Upper lobe of left lung (tissue), 6 donors: ENCODE results near the gene CD46. TPM values are rescaled to one million over a fixed set of nuclear protein-coding genes. Genes with fewer than 3 reads are reported as not detected.
"Not testable (repeated sequence)": the region's sequence is repeated elsewhere in the genome, so short reads cannot be mapped to it uniquely, and the experiment has no call there.

Source experiments
- ATAC-seq, 2 donors: fragments of 200-7000 bp; cut with Tn5 transposase; one replicate each; pipeline ENCODE4 v1.9.1; 2022; ENCODE audit warnings: mild to moderate bottlenecking in 2 of 2, moderate library complexity in 2 of 2; ENCODE audit not compliant: low FRiP score in 2 of 2
- DNase-seq, 2 donors: peaks; one replicate each; pipeline ENCODE4 v3.0.0-alpha.2; 2019 to 2020
- H3K27ac ChIP-seq, 4 donors: fragments of 200-600 bp; sonication (generic); one replicate each; pipeline ENCODE4 v1.5.1; 2016 to 2019
- H3K27me3 ChIP-seq, 4 donors: fragments of 200-600 bp; sonication (generic); one replicate each; pipeline ENCODE4 v1.5.1; 2017 to 2019
- H3K36me3 ChIP-seq, 4 donors: fragments of 200-600 bp; sonication (generic); one replicate each; pipeline ENCODE4 v1.5.1; 2016 to 2019
- H3K4me1 ChIP-seq, 4 donors: fragments of 200-600 bp; sonication (generic); one replicate each; pipeline ENCODE4 v1.5.1; 2018 to 2019
- H3K4me3 ChIP-seq, 4 donors: fragments of 200-600 bp; sonication (generic); one replicate each; pipeline ENCODE4 v1.5.1; 2017 to 2019; ENCODE audit warnings: mild to moderate bottlenecking in 2 of 4, moderate library complexity in 1 of 4
- H3K9me3 ChIP-seq, 4 donors: fragments of 200-600 bp; sonication (generic); one replicate each; pipeline ENCODE4 v1.5.1; 2018 to 2019
- EP300 ChIP-seq, 4 donors: sonication (generic); formaldehyde crosslinking; IDR thresholded peaks; one replicate each; pipeline ENCODE4 v1.5.1; 2017; ENCODE audit warnings: antibody characterized with exemption in 4 of 4, control low read depth in 2 of 4
- POLR2A ChIP-seq, 4 donors: fragments of 450-650 bp; IDR thresholded peaks; one replicate each; pipeline ENCODE4 v1.5.1; 2016 to 2017; ENCODE audit warnings: antibody characterized with exemption in 4 of 4, mild to moderate bottlenecking in 2 of 4
- POLR2AphosphoS5 ChIP-seq, 2 donors: sonication (generic); formaldehyde crosslinking; IDR thresholded peaks; one replicate each; pipeline ENCODE4 v1.5.1; 2017; ENCODE audit warnings: antibody characterized with exemption in 2 of 2
- WGBS, 2 donors: methylation state at CpG; one replicate each; pipeline ENCODE4 v1.1.5; 2017 to 2018; 5-methylcytosine and 5-hydroxymethylcytosine counted together
- total RNA-seq, 6 donors: library from RNA; depleted of rRNA in 4 of 6; stranded (reverse); fragments of >200 nt in 4 of 6; gene quantifications; one replicate each; pipeline versions ENCODE4 v1.1.0 to v1.2.1, GENCODE V29; 2016 to 2021
- TF ChIP-seq, protein P1 (sequence below), 6 experiments: fragments of 450-650 bp in 4 of 6; fragments of 200-600 bp in 2 of 6; sonication (generic) in 2 of 6; IDR thresholded peaks; one replicate each; pipeline ENCODE4 v1.5.1; 2016 to 2019; ENCODE audit warnings: antibody characterized with exemption in 6 of 6
- donor health status: DM: no; HTN: no; CAD: no; lungs with moderate emphysema.
- donor health status: DM: no; HTN: yes; CAD: no; lungs with severe emphysema.

The CD46 gene
- 100 to 1,000 TPM; 105 to 358 (median 248) TPM for total RNA-seq

DNA sequence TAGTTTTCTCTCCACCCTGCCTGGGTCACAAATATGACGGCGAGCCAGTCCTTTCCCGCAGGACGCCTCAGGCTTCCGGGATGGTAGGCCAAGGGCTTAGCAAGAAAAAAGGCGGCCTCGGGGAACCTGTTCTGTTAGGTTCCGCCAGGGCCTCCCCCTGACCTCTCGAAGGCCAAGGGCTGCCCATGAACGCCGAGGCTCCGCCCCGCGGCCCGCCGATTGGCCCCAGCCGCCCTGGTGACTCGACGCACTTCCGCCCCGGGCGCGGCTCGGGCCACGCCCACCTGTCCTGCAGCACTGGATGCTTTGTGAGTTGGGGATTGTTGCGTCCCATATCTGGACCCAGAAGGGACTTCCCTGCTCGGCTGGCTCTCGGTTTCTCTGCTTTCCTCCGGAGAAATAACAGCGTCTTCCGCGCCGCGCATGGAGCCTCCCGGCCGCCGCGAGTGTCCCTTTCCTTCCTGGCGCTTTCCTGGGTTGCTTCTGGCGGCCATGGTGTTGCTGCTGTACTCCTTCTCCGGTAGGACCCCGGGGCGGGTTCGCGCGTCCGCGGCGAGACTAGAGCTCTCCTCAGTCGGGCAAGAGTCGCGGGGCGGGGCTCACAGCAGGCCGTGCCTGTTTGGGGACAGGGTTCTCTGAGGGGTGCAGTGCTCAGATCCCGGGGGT, at the start of gene CD46:
CD46 (plus strand) TSS at position 265 of the 666 bp plus-strand sequence; CDS start at position 424, 159 bp downstream.
- WGBS, 2 donors, result 0 to 1% methylated on average over 22 to 24 of the region's 55 CpGs
- ATAC-seq (peak; percentile 99 to 100), DNase-seq (peak; percentile 99 to 100)
- Histone ChIP-seq H3K9me3 (no peaks in the 10 kb centered on the region), H3K27me3 (no peaks in the 10 kb centered on the region), H3K36me3 (peaks cover 0 to 1% (median 0%) of the 10 kb centered on the region in 4 donors), H3K4me3 (peak within 1 kb of the TSS; percentile 78 to 92 (median 87)), H3K4me1 (peaks cover 31 to 74% (median 64%) of the 10 kb centered on the region in 4 donors), H3K27ac (peak within 1 kb of the TSS; percentile 92 to 98 (median 98))
- TF ChIP-seq POLR2A (IDR thresholded peaks at IDR 0.05), result peak in 3 of 4 donors; percentile 90 to 97 (median 94)
- TF ChIP-seq EP300 (IDR thresholded peaks at IDR 0.05), result peak; percentile 52 to 70 (median 60)
- TF ChIP-seq POLR2AphosphoS5 (IDR thresholded peaks at IDR 0.05), result peak; percentile 92 to 93
- TF ChIP-seq, protein P1, sequence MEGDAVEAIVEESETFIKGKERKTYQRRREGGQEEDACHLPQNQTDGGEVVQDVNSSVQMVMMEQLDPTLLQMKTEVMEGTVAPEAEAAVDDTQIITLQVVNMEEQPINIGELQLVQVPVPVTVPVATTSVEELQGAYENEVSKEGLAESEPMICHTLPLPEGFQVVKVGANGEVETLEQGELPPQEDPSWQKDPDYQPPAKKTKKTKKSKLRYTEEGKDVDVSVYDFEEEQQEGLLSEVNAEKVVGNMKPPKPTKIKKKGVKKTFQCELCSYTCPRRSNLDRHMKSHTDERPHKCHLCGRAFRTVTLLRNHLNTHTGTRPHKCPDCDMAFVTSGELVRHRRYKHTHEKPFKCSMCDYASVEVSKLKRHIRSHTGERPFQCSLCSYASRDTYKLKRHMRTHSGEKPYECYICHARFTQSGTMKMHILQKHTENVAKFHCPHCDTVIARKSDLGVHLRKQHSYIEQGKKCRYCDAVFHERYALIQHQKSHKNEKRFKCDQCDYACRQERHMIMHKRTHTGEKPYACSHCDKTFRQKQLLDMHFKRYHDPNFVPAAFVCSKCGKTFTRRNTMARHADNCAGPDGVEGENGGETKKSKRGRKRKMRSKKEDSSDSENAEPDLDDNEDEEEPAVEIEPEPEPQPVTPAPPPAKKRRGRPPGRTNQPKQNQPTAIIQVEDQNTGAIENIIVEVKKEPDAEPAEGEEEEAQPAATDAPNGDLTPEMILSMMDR (IDR thresholded peaks at IDR 0.05), result peak in 3 of 6 experiments; percentile 39 to 58 (median 39)

DNA sequence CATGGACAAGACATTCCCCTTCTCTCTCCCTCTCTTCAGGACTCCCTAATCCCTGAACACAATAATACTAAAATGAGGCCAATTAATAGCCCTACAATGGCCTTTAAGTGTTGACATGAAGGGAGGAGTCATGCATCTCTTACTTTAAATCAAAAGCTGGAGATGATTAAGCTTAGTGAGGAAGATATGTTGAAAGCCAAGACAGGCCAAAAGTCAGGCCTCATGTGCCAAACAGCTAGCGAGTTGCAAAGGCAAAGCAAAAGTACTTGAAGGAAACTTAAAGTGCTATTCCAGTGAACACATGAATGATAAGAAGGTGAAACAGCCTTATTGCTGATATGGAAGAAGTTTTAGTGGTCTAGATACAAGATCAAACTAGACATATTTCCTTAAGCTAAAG, 49.5 kb upstream of the CD46 start:
- DNase-seq, result no peak
- no peak for TF ChIP-seq POLR2AphosphoS5 (IDR thresholded peaks at IDR 0.05)
- TF ChIP-seq POLR2A (IDR thresholded peaks at IDR 0.05), result no peak
- TF ChIP-seq, protein P1 (IDR thresholded peaks at IDR 0.05), result no peak
- TF ChIP-seq EP300 (IDR thresholded peaks at IDR 0.05), result no peak
- Histone ChIP-seq H3K4me3 (no peak overlapping the region), H3K9me3 (no peaks in the 10 kb centered on the region), H3K36me3 (no peaks in the 10 kb centered on the region), H3K27ac (no peak overlapping the region), H3K27me3 (no peaks in the 10 kb centered on the region), H3K4me1 (no peaks in the 10 kb centered on the region)
- WGBS, 2 donors, result 59 to 67% methylated on average over 1 of the region's 1 CpG
- ATAC-seq, result no peak

DNA sequence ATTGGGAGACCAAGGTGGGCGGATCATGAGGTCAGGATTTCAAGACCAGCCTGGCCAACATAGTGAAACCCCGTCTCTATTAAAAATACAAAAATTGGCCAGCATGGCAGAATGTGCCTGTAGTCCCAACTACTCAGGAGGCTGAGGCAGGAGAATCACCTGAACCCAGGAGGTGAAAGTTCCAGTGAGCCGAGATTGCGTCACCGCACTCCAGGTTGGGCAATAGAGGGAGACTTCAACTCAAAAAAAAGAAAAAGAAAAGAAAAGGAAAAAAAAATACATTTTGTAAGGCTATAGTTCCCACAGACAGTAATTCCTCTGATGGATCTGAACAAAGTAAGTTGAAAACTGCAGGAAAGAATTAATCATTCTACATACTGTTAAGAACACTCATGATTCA, 48.1 kb upstream of the CD46 start:
- Histone ChIP-seq H3K27me3 (no peaks in the 10 kb centered on the region), H3K4me1 (no peaks in the 10 kb centered on the region), H3K36me3 (no peaks in the 10 kb centered on the region), H3K4me3 (no peak overlapping the region), H3K9me3 (no peaks in the 10 kb centered on the region), H3K27ac (no peak overlapping the region)
- WGBS, 2 donors, result 88 to 98% methylated on average over 5 of the region's 5 CpGs
- DNase-seq (no peak), ATAC-seq (no peak)
- TF ChIP-seq EP300 (IDR thresholded peaks at IDR 0.05) (no peak), POLR2AphosphoS5 (IDR thresholded peaks at IDR 0.05) (no peak), POLR2A (IDR thresholded peaks at IDR 0.05) (no peak)
- TF ChIP-seq, protein P1 (IDR thresholded peaks at IDR 0.05), result no peak

DNA sequence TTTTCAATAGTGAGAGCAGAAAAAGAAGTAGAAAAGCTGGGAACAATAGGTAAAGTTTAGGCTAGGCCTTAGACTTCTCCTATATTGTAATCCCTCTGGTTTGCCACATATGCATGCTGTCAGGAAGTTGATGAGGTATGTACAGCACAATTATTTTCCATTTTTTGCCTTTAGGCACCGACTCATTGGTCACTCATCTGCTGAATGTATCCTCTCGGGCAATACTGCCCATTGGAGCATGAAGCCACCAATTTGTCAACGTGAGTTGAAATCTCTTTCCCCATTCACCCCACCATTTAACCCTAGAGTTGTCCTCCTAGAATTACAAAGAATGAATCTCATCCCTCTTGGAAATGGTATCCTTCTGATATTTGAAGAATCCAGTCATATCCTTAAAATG, 43.9 kb upstream of the CD46 start:
- not testable (repeated sequence) for ATAC-seq, H3K4me3 ChIP-seq, H3K27ac ChIP-seq, DNase-seq, H3K9me3 ChIP-seq, H3K4me1 ChIP-seq, H3K27me3 ChIP-seq, H3K36me3 ChIP-seq
- 68 to 76% methylated on average over 3 of the region's 3 CpGs for WGBS, 2 donors

DNA sequence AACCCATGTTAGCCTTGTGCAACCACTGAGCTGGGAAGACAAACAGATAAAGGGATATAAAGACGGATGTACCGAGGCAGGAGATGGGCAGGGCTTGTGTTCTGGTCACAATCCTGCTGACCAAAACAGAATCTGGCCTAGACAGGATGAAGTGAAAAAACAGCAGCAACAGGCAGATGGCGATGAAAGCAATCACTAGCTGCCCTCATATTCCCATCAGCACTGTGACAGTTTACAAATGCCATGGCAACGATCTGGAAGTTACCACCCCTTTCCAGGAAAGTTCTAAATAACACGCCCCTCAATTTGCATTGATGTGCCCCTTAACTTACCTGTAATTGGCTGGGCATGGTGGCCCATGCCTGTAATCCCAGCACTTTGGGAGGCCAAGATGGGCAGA, 40.6 kb upstream of the CD46 start:
- no peak for DNase-seq
- Histone ChIP-seq H3K27me3 (no peaks in the 10 kb centered on the region), H3K4me1 (no peaks in the 10 kb centered on the region), H3K9me3 (no peaks in the 10 kb centered on the region), H3K4me3 (no peak overlapping the region), H3K36me3 (no peaks in the 10 kb centered on the region), H3K27ac (no peak overlapping the region)
- WGBS, 2 donors, result 46 to 54% methylated on average over 5 of the region's 5 CpGs
- TF ChIP-seq, protein P1 (IDR thresholded peaks at IDR 0.05), result peak in 1 of 6 experiments; percentile 22
- TF ChIP-seq POLR2A (IDR thresholded peaks at IDR 0.05) (no peak), EP300 (IDR thresholded peaks at IDR 0.05) (no peak), POLR2AphosphoS5 (IDR thresholded peaks at IDR 0.05) (no peak)
- no peak for ATAC-seq

DNA sequence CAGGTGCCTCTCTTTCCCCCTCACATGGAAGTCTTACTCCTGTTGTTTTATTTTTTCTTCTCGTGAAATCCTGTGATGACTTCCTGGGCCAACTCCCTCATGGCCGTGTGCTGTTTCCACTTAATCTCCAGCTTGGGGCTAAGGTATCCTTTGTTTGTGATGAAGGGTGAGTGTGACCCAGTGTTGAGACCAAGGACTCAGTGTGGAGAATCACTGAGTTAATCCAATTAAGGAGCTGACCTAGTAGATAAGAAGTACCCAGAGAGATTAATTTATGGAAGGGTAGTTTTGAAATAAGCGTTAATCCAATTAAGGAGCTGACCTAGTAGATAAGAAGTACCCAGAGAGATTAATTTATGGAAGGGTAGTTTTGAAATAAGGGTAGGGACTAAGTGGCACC, 39.2 kb upstream of the CD46 start:
- not testable (repeated sequence) for DNase-seq, H3K27ac ChIP-seq, H3K9me3 ChIP-seq, H3K4me1 ChIP-seq, H3K4me3 ChIP-seq, H3K36me3 ChIP-seq, H3K27me3 ChIP-seq, ATAC-seq
- whole genome bisulfite sequencing, 2 donors, result 59 to 90% methylated on average over 3 of the region's 3 CpGs
